ENCODE measurements around the gene FNDC11.

Gene FNDC11

GRCh38 chr20:63529180-63529860, 24.6 kb upstream of the FNDC11 start:
- no peak overlapping the region for H3K9ac ChIP-seq
- H3K27ac ChIP-seq: no peak overlapping the region
- no peaks in the 10 kb centered on the region for H3K36me3 ChIP-seq (ENCODE audit: insufficient read depth)
- H2AFZ ChIP-seq (ENCODE audit: low read depth): no peak overlapping the region
- H3K4me2 ChIP-seq: no peak overlapping the region
- no peaks in the 10 kb centered on the region for H3K4me1 ChIP-seq (ENCODE audit: low read depth, poor library complexity, severe bottlenecking)
- H3K27me3 ChIP-seq (ENCODE audit: insufficient read depth, low read depth): peaks cover 92% of the 10 kb centered on the region
- no peaks in the 10 kb centered on the region for H3K79me2 ChIP-seq (ENCODE audit: insufficient read depth, low read depth)
- no peaks in the 10 kb centered on the region for H4K20me1 ChIP-seq (ENCODE audit: insufficient read depth)
- H3K4me3 ChIP-seq (IDR thresholded peaks at IDR 0.05; ENCODE audit: insufficient read depth, low read depth, low read length): no peak overlapping the region
- TF ChIP-seq CTCF (conservative IDR thresholded peaks at IDR 0.05; ENCODE audit: low read depth, low read length): no peak

- Histone ChIP-seq H3K27me3 (ENCODE audit: insufficient read depth, low read depth) (peaks cover 93% of the 10 kb centered on the region), H3K9ac (no peak overlapping the region), H2AFZ (ENCODE audit: low read depth) (no peak overlapping the region), H3K4me3 (IDR thresholded peaks at IDR 0.05; ENCODE audit: insufficient read depth, low read depth, low read length) (no peak overlapping the region), H3K4me2 (no peak overlapping the region), H3K79me2 (ENCODE audit: insufficient read depth, low read depth) (no peaks in the 10 kb centered on the region), H3K36me3 (ENCODE audit: insufficient read depth) (no peaks in the 10 kb centered on the region), H3K4me1 (ENCODE audit: low read depth, poor library complexity, severe bottlenecking) (no peaks in the 10 kb centered on the region), H3K27ac (no peak overlapping the region), H4K20me1 (ENCODE audit: insufficient read depth) (no peaks in the 10 kb centered on the region)
- no peak for TF ChIP-seq CTCF (conservative IDR thresholded peaks at IDR 0.05; ENCODE audit: low read depth, low read length)
Observed at GRCh38 chr20:63529861-63530787, 23.8 kb upstream of the FNDC11 start.

GRCh38 chr20:63530788-63531160, 23.2 kb upstream of the FNDC11 start:
- Histone ChIP-seq H3K79me2 (ENCODE audit: insufficient read depth, low read depth) (no peaks in the 10 kb centered on the region), H3K4me3 (IDR thresholded peaks at IDR 0.05; ENCODE audit: insufficient read depth, low read depth, low read length) (no peak overlapping the region), H2AFZ (ENCODE audit: low read depth) (no peak overlapping the region), H3K27me3 (ENCODE audit: insufficient read depth, low read depth) (peaks cover 89% of the 10 kb centered on the region), H3K36me3 (ENCODE audit: insufficient read depth) (no peaks in the 10 kb centered on the region), H4K20me1 (ENCODE audit: insufficient read depth) (no peaks in the 10 kb centered on the region), H3K9ac (no peak overlapping the region), H3K4me2 (no peak overlapping the region), H3K4me1 (ENCODE audit: low read depth, poor library complexity, severe bottlenecking) (no peaks in the 10 kb centered on the region), H3K27ac (no peak overlapping the region)
- no peak for TF ChIP-seq CTCF (conservative IDR thresholded peaks at IDR 0.05; ENCODE audit: low read depth, low read length)

GRCh38 chr20:63531686-63532448, 22.1 kb upstream of the FNDC11 start:
- no peaks in the 10 kb centered on the region for H3K79me2 ChIP-seq (ENCODE audit: insufficient read depth, low read depth)
- H2AFZ ChIP-seq (ENCODE audit: low read depth): no peak overlapping the region
- H3K9ac ChIP-seq: no peak overlapping the region
- H3K4me2 ChIP-seq: no peak overlapping the region
- peaks cover 78% of the 10 kb centered on the region for H3K27me3 ChIP-seq (ENCODE audit: insufficient read depth, low read depth)
- TF ChIP-seq CTCF (conservative IDR thresholded peaks at IDR 0.05; ENCODE audit: low read depth, low read length): no peak
- H4K20me1 ChIP-seq (ENCODE audit: insufficient read depth): no peaks in the 10 kb centered on the region
- no peak overlapping the region for H3K27ac ChIP-seq
- H3K36me3 ChIP-seq (ENCODE audit: insufficient read depth): no peaks in the 10 kb centered on the region
- no peak overlapping the region for H3K4me3 ChIP-seq (IDR thresholded peaks at IDR 0.05; ENCODE audit: insufficient read depth, low read depth, low read length)
- H3K4me1 ChIP-seq (ENCODE audit: low read depth, poor library complexity, severe bottlenecking): no peaks in the 10 kb centered on the region
